ENCODE measurements around the gene ITGA6.
A peak's percentile ranks its signal among the peaks of the same experiment; 100 is the strongest.

The ITGA6 gene

DNA sequence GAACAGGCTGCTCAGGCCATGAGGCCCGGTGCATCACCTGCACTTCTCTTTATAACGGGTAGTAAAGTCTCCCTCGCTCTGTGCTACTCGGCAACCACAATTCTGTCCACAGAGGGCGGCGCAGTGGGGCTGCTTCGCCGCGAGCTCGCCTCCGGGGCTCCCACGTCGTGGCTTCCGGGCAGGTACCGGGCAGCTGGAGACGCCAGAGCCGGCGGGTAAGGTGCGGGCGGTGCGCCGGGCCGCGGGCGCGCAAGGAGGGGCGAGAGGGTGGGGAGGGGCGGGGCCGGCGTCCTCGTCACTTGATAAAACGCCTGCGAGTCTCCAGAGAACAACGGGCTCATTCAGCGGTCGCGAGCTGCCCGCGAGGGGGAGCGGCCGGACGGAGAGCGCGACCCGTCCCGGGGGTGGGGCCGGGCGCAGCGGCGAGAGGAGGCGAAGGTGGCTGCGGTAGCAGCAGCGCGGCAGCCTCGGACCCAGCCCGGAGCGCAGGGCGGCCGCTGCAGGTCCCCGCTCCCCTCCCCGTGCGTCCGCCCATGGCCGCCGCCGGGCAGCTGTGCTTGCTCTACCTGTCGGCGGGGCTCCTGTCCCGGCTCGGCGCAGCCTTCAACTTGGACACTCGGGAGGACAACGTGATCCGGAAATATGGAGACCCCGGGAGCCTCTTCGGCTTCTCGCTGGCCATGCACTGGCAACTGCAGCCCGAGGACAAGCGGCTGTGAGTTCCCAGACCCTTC is at the start of gene ITGA6:
TSS of gene ITGA6 (plus strand) at position 331 of the 734 bp plus-strand sequence.
- Mint-ChIP-seq H3K36me3 (no peaks in the 10 kb centered on the region), H3K27ac (no peak within 1 kb of the TSS), H3K9me3 (no peaks in the 10 kb centered on the region), H3K4me1 (peaks cover 3% of the 10 kb centered on the region), H3K4me3 (peak within 1 kb of the TSS; percentile 78), H3K27me3 (peaks cover 11% of the 10 kb centered on the region)
- ATAC-seq (ENCODE audit: low read depth) (peak; percentile 84), DNase-seq (ENCODE audit: low spot score in 2 of 2) (peak; percentile 26 to 32)

DNA sequence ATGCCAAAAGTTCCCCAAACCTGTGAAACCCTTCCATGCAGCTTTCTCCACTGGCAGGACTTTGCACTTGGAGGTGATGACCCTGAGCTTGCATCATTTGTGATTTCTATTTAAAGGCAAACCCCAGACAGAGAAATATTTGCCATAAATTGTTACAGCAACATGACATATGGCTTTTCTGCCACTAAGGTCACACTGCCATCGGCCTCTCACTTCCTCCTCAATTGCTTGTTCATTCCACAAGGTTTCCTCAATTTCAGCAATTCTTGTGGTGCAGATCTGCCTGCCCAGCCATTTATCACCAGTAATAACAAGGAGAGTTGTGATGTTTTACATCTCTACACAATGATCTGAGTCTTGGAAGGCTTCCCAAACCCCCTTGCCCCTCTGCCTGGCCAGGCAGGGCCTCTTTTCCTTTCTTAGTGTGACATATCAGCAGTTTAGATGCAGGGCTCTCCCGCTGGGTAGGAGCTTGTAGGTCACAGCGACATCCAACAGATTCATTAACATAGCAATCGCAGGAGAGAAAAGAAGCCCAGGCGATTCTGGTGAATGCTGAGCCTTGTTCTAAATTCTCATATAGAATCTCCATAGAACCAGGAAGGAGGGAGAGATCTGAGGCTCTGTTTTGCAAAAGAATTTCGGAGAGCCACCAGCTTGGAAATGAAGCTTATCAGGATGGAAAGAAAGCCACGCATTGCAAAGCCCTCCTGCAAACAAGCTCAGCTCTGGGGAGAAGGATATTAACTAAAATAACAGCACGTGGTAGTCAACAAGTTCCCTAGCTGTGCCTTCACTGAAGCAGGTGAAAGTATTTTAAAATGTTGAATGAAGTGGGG is 46.7 kb upstream of the ITGA6 start:
- H3K4me3 Mint-ChIP-seq = no peak overlapping the region
- H3K9me3 Mint-ChIP-seq = no peaks in the 10 kb centered on the region
- DNase-seq (ENCODE audit: low spot score in 2 of 2) (no peak), ATAC-seq (ENCODE audit: low read depth) (no peak)
- peaks cover 3% of the 10 kb centered on the region for H3K36me3 Mint-ChIP-seq
- peaks cover 3% of the 10 kb centered on the region for H3K4me1 Mint-ChIP-seq
- H3K27me3 Mint-ChIP-seq = peaks cover 13% of the 10 kb centered on the region
- no peak overlapping the region for H3K27ac Mint-ChIP-seq

DNA sequence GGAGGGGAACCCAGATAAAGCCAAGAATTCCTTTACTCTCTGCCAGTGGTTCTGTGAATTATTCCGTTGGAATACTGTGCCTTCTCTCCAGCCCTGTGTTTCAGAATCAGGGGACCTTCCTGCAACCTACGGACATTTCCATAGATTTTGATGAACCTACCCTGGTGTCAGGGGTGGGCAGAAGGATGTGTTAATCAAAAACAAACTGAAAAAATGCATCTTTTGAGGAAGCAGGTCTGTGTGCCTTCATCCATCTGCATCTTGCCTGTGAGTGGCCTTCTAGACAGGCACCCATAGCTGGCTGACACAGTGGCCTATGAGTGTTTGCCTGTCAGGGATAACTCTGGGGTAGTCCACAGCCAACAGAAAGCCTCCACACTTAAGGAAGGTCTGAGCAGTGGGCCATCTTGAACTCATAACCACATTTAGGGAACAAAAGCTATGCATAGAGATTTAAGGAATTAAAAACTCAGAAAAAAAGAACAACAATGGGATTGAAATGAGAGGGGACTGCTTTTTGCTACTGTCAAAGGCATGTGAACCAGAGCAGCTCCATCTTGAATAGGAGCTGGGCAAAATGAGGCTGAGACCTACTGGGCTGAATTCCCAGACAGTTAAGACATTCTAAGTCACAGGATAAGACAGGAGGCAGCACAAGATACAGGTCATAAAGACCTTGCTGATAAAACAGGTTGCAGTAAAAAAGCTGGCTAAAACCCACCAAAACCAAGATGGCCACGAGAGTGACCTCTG is 45.9 kb upstream of the ITGA6 start:
- DNase-seq (ENCODE audit: low spot score in 2 of 2) (no peak), ATAC-seq (ENCODE audit: low read depth) (no peak)
- Mint-ChIP-seq H3K4me1 (peaks cover 3% of the 10 kb centered on the region), H3K9me3 (no peaks in the 10 kb centered on the region), H3K4me3 (no peak overlapping the region), H3K27me3 (peaks cover 12% of the 10 kb centered on the region), H3K36me3 (peaks cover 3% of the 10 kb centered on the region), H3K27ac (no peak overlapping the region)

DNA sequence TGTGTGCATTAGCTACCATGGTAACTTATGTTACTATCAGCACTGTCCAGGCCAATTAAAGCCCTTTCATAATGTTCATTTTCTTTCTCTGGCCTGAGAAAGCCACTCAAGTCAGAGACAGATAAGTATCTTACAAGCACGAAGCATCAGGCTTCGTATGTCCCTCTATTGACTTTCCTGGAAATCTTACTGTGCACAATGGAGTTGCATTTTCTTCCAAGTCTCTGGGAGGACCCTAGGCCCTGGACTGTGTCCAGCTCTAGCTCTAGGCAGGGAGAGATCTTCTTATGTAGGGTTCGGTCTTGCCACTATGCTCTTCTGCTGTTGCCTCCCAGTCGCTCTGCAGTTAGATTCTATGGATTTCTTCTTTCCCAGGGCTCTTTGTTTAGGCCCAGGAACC is 40.0 kb upstream of the ITGA6 start:
- Mint-ChIP-seq H3K4me3 (no peak overlapping the region), H3K36me3 (no peaks in the 10 kb centered on the region), H3K4me1 (no peaks in the 10 kb centered on the region), H3K27ac (no peak overlapping the region), H3K9me3 (no peaks in the 10 kb centered on the region), H3K27me3 (peaks cover 8% of the 10 kb centered on the region)
- DNase-seq (ENCODE audit: low spot score in 2 of 2) (no peak), ATAC-seq (ENCODE audit: low read depth) (no peak)

DNA sequence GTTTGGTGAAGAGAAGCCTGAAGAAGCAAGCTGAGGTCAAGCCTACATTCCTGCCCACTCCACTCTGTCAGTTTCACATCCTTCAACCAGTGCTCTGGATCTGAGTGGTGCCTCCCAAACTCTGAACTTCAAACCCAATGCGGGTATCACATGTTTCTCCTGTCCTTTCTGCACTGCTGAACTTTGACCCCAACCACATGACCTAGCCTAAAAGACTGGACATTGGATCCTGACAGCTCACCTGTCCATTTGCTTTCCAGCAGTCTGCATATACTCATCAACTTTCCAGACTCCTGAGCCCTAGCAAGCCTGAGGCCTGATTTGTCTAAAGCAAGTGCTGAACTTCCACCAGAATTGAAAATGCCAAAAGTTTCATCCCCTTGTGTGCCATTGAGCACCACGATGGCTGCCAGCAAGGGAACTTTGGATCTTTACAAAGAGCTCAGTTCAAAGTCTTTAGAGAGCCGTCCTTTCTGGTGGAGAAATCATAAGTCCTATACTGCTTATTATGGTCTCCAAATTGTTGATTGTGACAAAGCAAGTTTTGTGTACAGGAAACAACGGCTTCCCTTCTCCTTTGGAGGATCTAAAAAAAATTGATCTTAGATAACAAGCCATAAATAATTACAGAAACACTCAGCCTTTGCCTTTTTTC is 37.6 kb upstream of the ITGA6 start:
- peaks cover 4% of the 10 kb centered on the region for H3K27me3 Mint-ChIP-seq
- ATAC-seq (ENCODE audit: low read depth) = no peak
- H3K27ac Mint-ChIP-seq = no peak overlapping the region

DNA sequence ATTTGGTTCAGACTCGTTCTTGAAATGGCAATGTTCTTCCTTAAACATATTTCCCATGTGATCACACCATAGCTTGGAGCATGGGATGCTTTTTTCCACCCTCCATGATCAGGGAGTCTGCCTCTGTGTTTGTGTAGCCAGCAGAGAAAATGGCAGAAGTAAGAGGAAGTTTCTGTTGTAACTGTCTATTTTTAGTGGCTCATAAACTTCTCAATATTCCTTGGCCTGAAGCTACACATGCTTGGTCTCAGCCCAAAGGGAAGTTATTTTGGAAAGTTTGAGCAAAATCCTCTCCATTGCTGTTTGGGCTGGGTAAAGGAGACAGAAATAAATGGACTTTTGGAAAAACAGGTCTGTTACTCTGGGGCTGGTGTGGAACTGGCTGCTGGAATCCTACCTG is 33.4 kb upstream of the ITGA6 start:
- Mint-ChIP-seq H3K9me3 (no peaks in the 10 kb centered on the region), H3K4me1 (peaks cover 2% of the 10 kb centered on the region), H3K4me3 (no peak overlapping the region), H3K27ac (no peak overlapping the region), H3K27me3 (peaks cover 2% of the 10 kb centered on the region), H3K36me3 (no peaks in the 10 kb centered on the region)
- no peak for DNase-seq (ENCODE audit: low spot score in 2 of 2)
- no peak for ATAC-seq (ENCODE audit: low read depth)

More for the DNA sequence above, 37.6 kb upstream of the ITGA6 start:
- Mint-ChIP-seq H3K36me3 (no peaks in the 10 kb centered on the region), H3K4me1 (no peaks in the 10 kb centered on the region), H3K4me3 (no peak overlapping the region), H3K9me3 (no peaks in the 10 kb centered on the region)
- DNase-seq (ENCODE audit: low spot score in 2 of 2) = no peak

DNA sequence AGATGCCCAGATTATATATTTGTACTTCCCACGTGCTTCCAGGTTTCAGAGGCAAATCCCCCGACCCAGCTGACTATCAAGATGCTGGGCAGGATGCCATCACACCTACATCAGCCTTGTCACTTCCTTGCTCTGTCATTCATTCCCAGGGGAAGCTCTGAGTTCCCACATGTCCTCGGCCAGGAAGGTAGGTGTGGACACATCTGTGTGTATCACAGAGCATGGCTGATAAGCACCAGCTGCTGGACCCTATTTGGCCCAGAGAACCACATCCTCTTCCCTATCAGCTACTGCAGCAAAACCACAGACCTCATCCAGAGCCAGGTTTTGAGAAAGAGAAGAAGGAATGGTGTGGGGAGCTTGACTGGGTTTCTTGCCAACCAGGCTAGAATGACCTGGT is 31.9 kb upstream of the ITGA6 start:
- Mint-ChIP-seq H3K27me3 (peaks cover 2% of the 10 kb centered on the region), H3K4me3 (no peak overlapping the region), H3K4me1 (peaks cover 2% of the 10 kb centered on the region), H3K27ac (no peak overlapping the region), H3K9me3 (no peaks in the 10 kb centered on the region), H3K36me3 (no peaks in the 10 kb centered on the region)
- DNase-seq (ENCODE audit: low spot score in 2 of 2) (no peak), ATAC-seq (ENCODE audit: low read depth) (no peak)

DNA sequence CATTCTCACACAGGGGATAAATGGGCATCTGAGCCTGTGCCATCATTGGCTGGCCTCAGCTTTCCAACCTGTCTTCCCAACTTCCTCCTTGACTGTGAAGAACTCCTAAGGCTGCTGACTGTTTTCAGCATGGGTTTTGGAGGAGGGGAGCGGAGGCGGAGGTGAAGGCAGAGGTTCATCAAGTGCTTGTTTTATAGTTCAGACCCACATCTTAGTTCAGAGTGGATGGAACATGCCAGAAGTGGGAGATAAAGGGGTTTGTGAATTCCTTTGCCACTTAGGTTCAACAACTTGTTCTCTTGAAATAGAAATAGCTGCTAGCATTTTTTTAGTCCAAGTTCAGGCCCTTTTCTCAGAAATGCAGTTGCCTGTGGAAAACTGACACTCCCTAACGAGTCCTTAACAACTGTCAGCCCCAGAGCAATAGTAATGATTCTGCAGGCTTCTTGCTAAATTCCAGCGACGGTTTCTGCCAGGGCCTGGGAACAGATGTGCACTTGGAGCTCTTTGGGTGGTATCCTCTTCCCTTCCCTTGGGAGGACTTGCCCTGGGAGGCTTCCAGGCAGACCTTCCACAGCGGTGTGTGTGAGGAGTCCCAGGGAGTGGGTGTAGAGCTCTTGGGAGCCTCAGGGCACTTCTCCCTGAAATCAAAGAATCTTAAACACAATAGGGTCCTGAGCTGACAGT is 30.1 kb upstream of the ITGA6 start:
- no peaks in the 10 kb centered on the region for H3K9me3 Mint-ChIP-seq

DNA sequence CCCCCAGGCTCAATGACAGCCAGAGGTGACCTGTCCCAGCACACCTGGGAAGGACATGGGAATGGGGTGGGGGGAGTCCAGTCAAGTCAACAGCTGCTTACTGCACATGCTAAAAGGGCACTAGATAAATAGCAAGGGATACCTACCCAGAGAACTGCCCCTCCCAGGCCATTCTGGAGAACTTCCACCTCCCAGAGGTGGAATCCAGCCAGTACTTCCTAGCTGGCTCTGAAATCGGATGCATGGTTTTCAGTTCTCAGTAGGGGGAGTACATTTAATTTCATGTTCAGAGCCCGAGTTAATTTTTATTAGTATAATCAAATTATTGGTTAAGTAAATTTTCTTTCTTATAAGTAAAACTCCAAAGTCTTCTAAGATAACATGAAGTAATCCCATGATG is 28.9 kb upstream of the ITGA6 start:
- Mint-ChIP-seq H3K36me3 (no peaks in the 10 kb centered on the region), H3K9me3 (no peaks in the 10 kb centered on the region), H3K4me3 (no peak overlapping the region), H3K4me1 (peaks cover 2% of the 10 kb centered on the region), H3K27me3 (no peaks in the 10 kb centered on the region), H3K27ac (no peak overlapping the region)
- DNase-seq (ENCODE audit: low spot score in 2 of 2) (no peak), ATAC-seq (ENCODE audit: low read depth) (no peak)

More for the DNA sequence above, 30.1 kb upstream of the ITGA6 start:
- ATAC-seq (ENCODE audit: low read depth) (no peak), DNase-seq (ENCODE audit: low spot score in 2 of 2) (no peak)
- H3K36me3 Mint-ChIP-seq = no peaks in the 10 kb centered on the region
- H3K4me3 Mint-ChIP-seq = no peak overlapping the region
- H3K27ac Mint-ChIP-seq = no peak overlapping the region
- H3K4me1 Mint-ChIP-seq = peaks cover 2% of the 10 kb centered on the region
- H3K27me3 Mint-ChIP-seq = peaks cover 2% of the 10 kb centered on the region

DNA sequence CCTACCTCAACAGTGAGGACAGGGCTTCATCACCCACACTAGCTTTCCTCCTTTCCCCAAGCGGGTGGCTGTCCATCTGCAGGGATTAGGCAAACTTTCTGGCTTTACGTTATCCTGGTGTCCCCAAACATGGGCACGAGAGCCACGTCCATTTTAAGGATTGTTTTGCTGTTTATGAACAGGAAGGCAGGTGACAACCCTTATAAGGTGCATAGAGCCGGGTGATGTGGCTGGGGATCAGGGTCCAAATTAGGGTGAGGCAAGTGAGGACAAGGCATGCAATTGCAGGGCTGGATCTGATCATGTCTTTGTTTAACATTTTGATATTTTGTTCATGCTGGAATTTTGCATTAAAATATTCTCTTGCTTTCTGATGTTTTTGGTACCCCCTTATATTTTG is 27.6 kb upstream of the ITGA6 start:
- Mint-ChIP-seq H3K36me3 (no peaks in the 10 kb centered on the region), H3K4me1 (peaks cover 2% of the 10 kb centered on the region), H3K4me3 (no peak overlapping the region), H3K9me3 (no peaks in the 10 kb centered on the region), H3K27ac (no peak overlapping the region), H3K27me3 (peaks cover 1% of the 10 kb centered on the region)
- DNase-seq (ENCODE audit: low spot score in 2 of 2) (no peak), ATAC-seq (ENCODE audit: low read depth) (no peak)

DNA sequence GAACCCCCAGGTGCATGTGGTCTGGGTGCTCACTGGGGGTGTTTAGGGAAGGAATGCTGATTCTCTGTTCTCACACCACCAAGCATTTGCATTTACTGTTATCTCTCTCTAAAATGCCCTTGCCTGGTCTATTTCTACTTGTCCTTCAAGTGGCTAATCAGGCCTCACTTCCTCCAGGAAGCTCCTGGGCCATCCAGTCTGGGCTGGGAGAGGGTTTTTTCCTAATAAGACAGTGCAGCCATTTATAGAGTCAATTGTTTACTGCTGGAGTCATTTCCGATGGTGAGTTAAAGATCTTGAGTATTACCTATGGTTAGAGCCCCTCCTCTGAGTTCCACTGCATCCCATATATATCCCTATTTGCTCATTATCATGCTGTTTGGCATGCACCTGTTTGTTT is 25.2 kb upstream of the ITGA6 start:
- Mint-ChIP-seq H3K27me3 (peaks cover 3% of the 10 kb centered on the region), H3K4me1 (no peaks in the 10 kb centered on the region), H3K36me3 (no peaks in the 10 kb centered on the region), H3K4me3 (no peak overlapping the region), H3K27ac (no peak overlapping the region), H3K9me3 (no peaks in the 10 kb centered on the region)
- no peak for DNase-seq (ENCODE audit: low spot score in 2 of 2)
- ATAC-seq (ENCODE audit: low read depth) = no peak

DNA sequence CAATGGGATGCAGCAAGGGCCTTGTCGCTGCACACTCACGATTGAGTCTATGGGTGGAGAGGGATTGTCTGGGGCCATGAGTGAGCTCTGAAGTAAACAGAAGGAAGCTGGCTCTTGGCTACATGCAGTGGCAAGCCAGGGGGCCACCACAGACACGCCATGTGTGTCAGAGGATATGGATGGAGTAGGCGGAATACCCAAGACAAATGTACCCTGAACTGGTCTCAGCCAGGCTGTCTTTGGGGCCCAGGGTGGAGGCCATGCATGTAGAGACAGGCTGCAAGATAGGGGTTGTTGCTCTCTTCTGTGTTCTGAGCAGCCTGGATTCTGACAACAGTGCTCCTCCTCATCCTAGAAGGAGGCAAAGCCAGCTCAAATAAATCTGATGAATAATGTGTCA is 24.0 kb upstream of the ITGA6 start:
- no peaks in the 10 kb centered on the region for H3K4me1 Mint-ChIP-seq
- H3K9me3 Mint-ChIP-seq = no peaks in the 10 kb centered on the region
- H3K4me3 Mint-ChIP-seq = no peak overlapping the region
- no peak overlapping the region for H3K27ac Mint-ChIP-seq
- DNase-seq (ENCODE audit: low spot score in 2 of 2) (no peak), ATAC-seq (ENCODE audit: low read depth) (no peak)
- H3K36me3 Mint-ChIP-seq = no peaks in the 10 kb centered on the region
- H3K27me3 Mint-ChIP-seq = peaks cover 3% of the 10 kb centered on the region

DNA sequence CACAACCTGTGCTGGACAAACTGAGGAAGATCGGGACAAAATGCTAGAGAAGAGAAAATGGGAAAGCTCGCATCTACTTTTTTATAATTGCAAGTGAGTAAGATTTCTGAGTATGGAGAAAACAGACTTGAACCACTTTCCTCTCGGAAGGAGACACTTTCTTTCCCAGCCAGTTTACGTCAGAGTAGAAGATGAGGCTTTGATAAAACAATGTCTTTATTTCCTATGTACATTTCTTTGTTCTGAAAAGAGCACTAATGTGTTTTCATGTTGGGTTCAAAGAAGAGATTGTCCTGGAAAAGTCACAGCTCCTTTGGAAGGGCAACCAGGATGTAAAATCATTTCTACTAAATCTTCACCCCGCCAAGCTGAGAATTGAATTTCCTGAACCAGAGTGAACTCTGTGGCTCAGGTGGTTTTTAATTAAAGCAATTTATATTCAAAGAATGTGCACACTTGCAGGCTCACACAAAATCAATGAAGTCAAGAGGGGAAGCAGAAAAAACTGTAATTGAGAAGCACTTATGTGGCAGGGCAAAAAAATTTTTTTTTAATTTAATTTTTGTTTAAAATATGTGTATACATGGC is 23.4 kb upstream of the ITGA6 start:
- no peaks in the 10 kb centered on the region for H3K9me3 Mint-ChIP-seq
- H3K27ac Mint-ChIP-seq = no peak overlapping the region
- no peak overlapping the region for H3K4me3 Mint-ChIP-seq
- no peaks in the 10 kb centered on the region for H3K4me1 Mint-ChIP-seq
- peaks cover 3% of the 10 kb centered on the region for H3K27me3 Mint-ChIP-seq
- ATAC-seq (ENCODE audit: low read depth) (no peak), DNase-seq (ENCODE audit: low spot score in 2 of 2) (no peak)
- no peaks in the 10 kb centered on the region for H3K36me3 Mint-ChIP-seq

Measured in memory B cell (primary cell).